ENCODE measurements around the gene CTNNA3. TPM values are rescaled to one million over a fixed set of nuclear protein-coding genes. Genes with fewer than 3 reads are reported as not detected.
"Not testable (repeated sequence)": the region's sequence is repeated elsewhere in the genome, so short reads cannot be mapped to it uniquely, and the experiment has no call there.

The CTNNA3 gene
- total RNA-seq, 1 donor: not detected

- no peaks in the 10 kb centered on the region for H3K9me3 ChIP-seq (ENCODE audit: low read depth, low read length)
- no peaks in the 10 kb centered on the region for H3K27me3 ChIP-seq (ENCODE audit: insufficient read depth, low read length)
- H3K36me3 ChIP-seq (ENCODE audit: insufficient read depth, low read length): no peaks in the 10 kb centered on the region
- H2AFZ ChIP-seq (ENCODE audit: low read length): no peak overlapping the region
- H3K27ac ChIP-seq (ENCODE audit: low read depth, low read length): no peak overlapping the region
- no peaks in the 10 kb centered on the region for H3K79me2 ChIP-seq (ENCODE audit: insufficient read depth, low read length)
- DNase-seq (ENCODE audit: insufficient read length, low spot score, missing footprints): no peak
- no peak overlapping the region for H3K4me2 ChIP-seq (ENCODE audit: insufficient read depth, low read length)
- no peaks in the 10 kb centered on the region for H4K20me1 ChIP-seq (ENCODE audit: insufficient read depth, low read length)
- H3K4me1 ChIP-seq (ENCODE audit: insufficient read depth, low read length): no peaks in the 10 kb centered on the region
- no peak for TF ChIP-seq CTCF (IDR thresholded peaks at IDR 0.05; ENCODE audit: extremely low read depth, low read depth, low read length)
- H3K4me3 ChIP-seq (ENCODE audit: insufficient read depth, low read length): no peak overlapping the region
These were observed 257.2 kb downstream of the CTNNA3 start for GRCh38 chr10:67438605-67439304.

DNA sequence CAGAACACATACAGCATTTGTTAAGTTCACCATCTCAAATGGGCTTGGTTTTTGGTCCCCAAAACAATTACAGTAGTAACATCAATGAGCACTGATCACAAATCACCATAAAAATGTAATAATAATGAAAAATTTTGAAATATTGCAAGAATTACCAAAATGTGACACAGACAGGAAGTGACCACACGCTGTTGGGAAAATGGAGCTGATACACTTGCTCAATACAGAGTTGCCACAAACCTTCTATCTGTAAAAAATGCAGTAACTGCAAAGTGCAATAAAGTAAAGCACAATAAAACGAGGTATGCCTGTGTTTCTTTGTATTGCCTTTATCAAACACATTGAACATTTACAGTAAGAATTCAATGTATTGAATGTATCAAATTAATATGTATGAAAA is 262.7 kb downstream of the CTNNA3 start:
- Histone ChIP-seq H3K36me3 (ENCODE audit: insufficient read depth, low read length) (no peaks in the 10 kb centered on the region), H2AFZ (ENCODE audit: low read length) (no peak overlapping the region), H4K20me1 (ENCODE audit: insufficient read depth, low read length) (no peaks in the 10 kb centered on the region), H3K27me3 (ENCODE audit: insufficient read depth, low read length) (no peaks in the 10 kb centered on the region), H3K4me1 (ENCODE audit: insufficient read depth, low read length) (no peaks in the 10 kb centered on the region), H3K4me3 (ENCODE audit: insufficient read depth, low read length) (no peak overlapping the region), H3K79me2 (ENCODE audit: insufficient read depth, low read length) (no peaks in the 10 kb centered on the region), H3K27ac (ENCODE audit: low read depth, low read length) (no peak overlapping the region), H3K9me3 (ENCODE audit: low read depth, low read length) (no peaks in the 10 kb centered on the region), H3K4me2 (ENCODE audit: insufficient read depth, low read length) (no peak overlapping the region)
- DNase-seq (ENCODE audit: insufficient read length, low spot score, missing footprints): no peak
- no peak for TF ChIP-seq CTCF (IDR thresholded peaks at IDR 0.05; ENCODE audit: extremely low read depth, low read depth, low read length)

DNA sequence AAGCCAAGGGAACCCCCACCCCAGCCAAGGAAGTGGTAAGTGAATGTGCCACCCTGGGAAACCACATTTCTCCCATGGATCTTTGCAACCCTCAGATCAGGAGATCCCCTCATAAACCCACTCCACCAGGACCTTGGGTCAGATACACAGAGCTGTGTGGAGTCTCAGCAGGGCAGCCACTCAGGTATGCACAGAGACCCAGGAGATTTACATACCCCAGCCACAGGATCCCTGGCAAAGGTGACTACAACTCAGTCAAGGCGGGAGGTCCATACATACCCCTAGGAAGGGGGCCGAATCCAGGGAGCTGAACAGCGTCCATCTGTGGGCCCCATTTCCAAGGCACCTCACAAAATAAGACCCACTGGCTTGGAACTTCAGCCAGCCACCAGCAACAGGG is 293.4 kb downstream of the CTNNA3 start:
- Histone ChIP-seq H3K4me2 (ENCODE audit: insufficient read depth, low read length) (no peak overlapping the region), H3K4me3 (ENCODE audit: insufficient read depth, low read length) (no peak overlapping the region), H4K20me1 (ENCODE audit: insufficient read depth, low read length) (no peaks in the 10 kb centered on the region), H3K36me3 (ENCODE audit: insufficient read depth, low read length) (no peaks in the 10 kb centered on the region), H3K9me3 (ENCODE audit: low read depth, low read length) (no peaks in the 10 kb centered on the region), H3K27ac (ENCODE audit: low read depth, low read length) (no peak overlapping the region), H3K79me2 (ENCODE audit: insufficient read depth, low read length) (no peaks in the 10 kb centered on the region), H3K4me1 (ENCODE audit: insufficient read depth, low read length) (no peaks in the 10 kb centered on the region), H3K27me3 (ENCODE audit: insufficient read depth, low read length) (no peaks in the 10 kb centered on the region), H2AFZ (ENCODE audit: low read length) (no peak overlapping the region)
- no peak for DNase-seq (ENCODE audit: insufficient read length, low spot score, missing footprints)
- no peak for TF ChIP-seq CTCF (IDR thresholded peaks at IDR 0.05; ENCODE audit: extremely low read depth, low read depth, low read length)

DNA sequence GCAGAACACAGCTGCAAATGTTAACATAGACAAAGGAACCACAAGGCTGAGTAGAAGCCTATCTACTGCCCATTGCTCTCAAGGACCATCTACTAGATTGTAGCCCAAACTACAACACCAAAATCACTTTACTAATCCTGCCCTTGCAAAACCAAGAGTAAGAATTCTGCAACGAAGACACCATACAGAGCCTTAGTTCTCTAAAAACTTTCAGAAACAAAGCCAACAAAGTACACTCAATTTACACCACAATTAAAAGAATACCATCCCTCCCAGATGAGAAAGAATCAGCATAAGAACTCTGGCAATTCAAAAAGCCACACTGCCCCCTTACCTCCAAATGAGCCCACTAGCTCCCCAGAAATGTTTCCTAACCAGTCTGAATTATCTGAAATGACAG is 294.3 kb downstream of the CTNNA3 start:
- Histone ChIP-seq H3K9me3 (ENCODE audit: low read depth, low read length) (no peaks in the 10 kb centered on the region), H3K27me3 (ENCODE audit: insufficient read depth, low read length) (no peaks in the 10 kb centered on the region), H3K27ac (ENCODE audit: low read depth, low read length) (no peak overlapping the region), H3K79me2 (ENCODE audit: insufficient read depth, low read length) (no peaks in the 10 kb centered on the region), H3K4me2 (ENCODE audit: insufficient read depth, low read length) (no peak overlapping the region), H3K4me3 (ENCODE audit: insufficient read depth, low read length) (no peak overlapping the region), H4K20me1 (ENCODE audit: insufficient read depth, low read length) (no peaks in the 10 kb centered on the region), H2AFZ (ENCODE audit: low read length) (no peak overlapping the region), H3K4me1 (ENCODE audit: insufficient read depth, low read length) (no peaks in the 10 kb centered on the region), H3K36me3 (ENCODE audit: insufficient read depth, low read length) (no peaks in the 10 kb centered on the region)
- no peak for TF ChIP-seq CTCF (IDR thresholded peaks at IDR 0.05; ENCODE audit: extremely low read depth, low read depth, low read length)
- no peak for DNase-seq (ENCODE audit: insufficient read length, low spot score, missing footprints)

DNA sequence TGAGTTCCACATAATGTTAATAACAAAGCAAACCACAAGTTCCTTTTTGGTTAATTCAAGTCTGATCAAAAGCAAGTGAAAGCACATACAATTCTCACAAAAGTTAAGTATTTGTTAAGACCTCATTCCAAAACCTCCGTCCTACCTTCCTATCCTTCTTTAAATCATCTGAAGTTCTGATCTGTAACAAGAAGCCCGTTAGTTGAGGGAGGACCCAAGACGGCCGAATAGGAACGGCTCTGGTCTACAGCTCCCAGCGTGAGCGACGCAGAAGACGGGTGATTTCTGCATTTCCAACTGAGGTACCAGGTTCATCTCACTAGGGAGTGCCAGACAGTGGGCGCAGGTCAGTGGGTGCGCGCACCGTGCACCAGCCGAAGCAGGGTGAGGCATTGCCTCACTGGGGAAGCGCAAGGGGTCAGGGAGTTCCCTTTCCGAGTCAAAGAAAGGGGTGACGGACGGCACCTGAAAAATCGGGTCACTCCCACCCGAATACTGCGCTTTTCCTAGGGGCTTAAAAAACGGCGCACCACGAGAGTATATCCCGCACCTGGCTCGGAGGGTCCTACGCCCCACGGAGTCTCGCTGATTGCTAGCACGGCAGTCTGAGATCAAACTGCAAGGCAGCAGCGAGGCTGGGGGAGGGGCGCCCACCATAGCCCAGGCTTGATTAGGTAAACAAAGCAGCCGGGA is 309.0 kb downstream of the CTNNA3 start:
- DNase-seq (ENCODE audit: insufficient read length, low spot score, missing footprints); H2AFZ ChIP-seq (ENCODE audit: low read length); H3K27me3 ChIP-seq (ENCODE audit: insufficient read depth, low read length); H3K79me2 ChIP-seq (ENCODE audit: insufficient read depth, low read length); H3K36me3 ChIP-seq (ENCODE audit: insufficient read depth, low read length); H3K27ac ChIP-seq (ENCODE audit: low read depth, low read length); H4K20me1 ChIP-seq (ENCODE audit: insufficient read depth, low read length); H3K9me3 ChIP-seq (ENCODE audit: low read depth, low read length); H3K4me2 ChIP-seq (ENCODE audit: insufficient read depth, low read length); H3K4me3 ChIP-seq (ENCODE audit: insufficient read depth, low read length); H3K4me1 ChIP-seq (ENCODE audit: insufficient read depth, low read length): not testable (repeated sequence)

Data from osteoblast (primary cell).